GM19099 (cell line): ENCODE measurements around the gene SLC9A8.

Source experiments
- POLR2A ChIP-seq: IDR thresholded peaks from 3 replicates; pipeline ENCODE4 v1.6.1; 2011; ENCODE audit warnings: low read depth; ENCODE audit not compliant: insufficient read length; ENCODE audit errors: extremely low read depth

SLC9A8 gene

GRCh38 chr20:49925901-49926454 is 113.3 kb downstream of the SLC9A8 start:
- no peak for TF ChIP-seq POLR2A

- no peak for TF ChIP-seq POLR2A
Observed at GRCh38 chr20:49928411-49929141, 115.9 kb downstream of the SLC9A8 start.

- no peak for TF ChIP-seq POLR2A
Observed at GRCh38 chr20:49929142-49929494, 116.5 kb downstream of the SLC9A8 start.

GRCh38 chr20:49935746-49936152 is 123.1 kb downstream of the SLC9A8 start:
- no peak for TF ChIP-seq POLR2A

- peak; percentile 92 for TF ChIP-seq POLR2A
Observed at GRCh38 chr20:49936153-49937026, 123.8 kb downstream of the SLC9A8 start, which contains the start of gene RNF114. Gene RNF114, plus strand, starts transcription at chr20:49936397. Its CDS starts 16 bp downstream, at chr20:49936413.

- no peak for TF ChIP-seq POLR2A
Observed at GRCh38 chr20:49937027-49937929, 124.7 kb downstream of the SLC9A8 start.

- no peak for TF ChIP-seq POLR2A
Observed at GRCh38 chr20:49938173-49939163, 125.8 kb downstream of the SLC9A8 start.

- TF ChIP-seq POLR2A, result no peak
Observed at GRCh38 chr20:49941456-49941855, 128.8 kb downstream of the SLC9A8 start.
